K562 (cell line): ENCODE results near the gene ZSCAN32. TPM values are rescaled to one million over a fixed set of nuclear protein-coding genes. Genes with fewer than 3 reads are reported as not detected.

Experiments used
- CCNT2 ChIP-seq: IDR thresholded peaks from 2 replicates; pipeline ENCODE4 v1.6.1; 2011; ENCODE audit warnings: borderline replicate concordance, low read depth, mild to moderate bottlenecking, moderate library complexity, mixed read lengths, low read length; ENCODE audit not compliant: insufficient read length; ENCODE audit errors: extremely low read depth
- E2F3 ChIP-seq: fragments of 250-450 bp; sonication (Bioruptor Pico); IDR thresholded peaks from 2 replicates; pipeline ENCODE4 v1.4.0; 2020; ENCODE audit warnings: mild to moderate bottlenecking
- KHSRP ChIP-seq: fragments of 450-650 bp; IDR thresholded peaks from 2 replicates; pipeline ENCODE4 v1.6.1; 2017
- MEF2D ChIP-seq: conservative IDR thresholded peaks from 2 replicates; pipeline ENCODE4 v1.6.1; 2016; ENCODE audit warnings: low read depth, missing genetic modification characterization, missing compliant biosample characterization
- NR2F6 ChIP-seq: fragments of 450-650 bp; formaldehyde crosslinking; IDR thresholded peaks from 2 replicates; pipeline ENCODE4 v1.4.0; 2020; ENCODE audit warnings: mild to moderate bottlenecking
- PPARD ChIP-seq: fragments of 250-450 bp; sonication (Bioruptor Pico); IDR thresholded peaks from 2 replicates; pipeline ENCODE4 v1.8.0; 2022; ENCODE audit warnings: inconsistent platforms, mild to moderate bottlenecking, moderate library complexity
- SMAD4 ChIP-seq: fragments of 250-450 bp; sonication (Bioruptor Pico); conservative IDR thresholded peaks from 2 replicates; pipeline ENCODE4 v1.8.0; 2021; ENCODE audit warnings: inconsistent platforms, mild to moderate bottlenecking, moderate library complexity
- ZKSCAN8 ChIP-seq: fragments of 200-800 bp; sonication (Bioruptor generic); IDR thresholded peaks from 2 replicates; pipeline ENCODE4 v1.6.1; 2016; ENCODE audit warnings: missing genetic modification characterization, missing compliant biosample characterization
- ZNF224 ChIP-seq: sonication (generic); formaldehyde crosslinking; IDR thresholded peaks from 2 replicates; pipeline ENCODE4 v1.8.0; 2022; ENCODE audit warnings: mild to moderate bottlenecking, missing genetic modification reagents
- ZNF445 ChIP-seq: fragments of 250-450 bp; sonication (Bioruptor Pico); IDR thresholded peaks from 2 replicates; pipeline ENCODE4 v1.4.0; 2020; ENCODE audit warnings: low read depth, mild to moderate bottlenecking, moderate library complexity
- ZNF57 ChIP-seq: fragments of 450-650 bp; formaldehyde crosslinking; IDR thresholded peaks from 2 replicates; pipeline ENCODE4 v1.4.0; 2020; ENCODE audit warnings: mild to moderate bottlenecking, moderate library complexity
- polyA plus RNA-seq, 8 experiments: library from polyadenylated mRNA; depleted of rRNA in 4 of 8; stranded (reverse) in 5 of 8; unstranded in 3 of 8; fragments of >200 nt; fragmentation: Nextera tagmentation in 2 of 8; fragmentation: Illumina TruSeq in 1 of 8; extraction: Ambion mirVana in 2 of 8; extraction: Trizol in 1 of 8; gene quantifications; 2 replicates each; pipeline versions ENCODE4 v1.2.1 to v1.2.3, GENCODE V29; 2011 to 2014; ENCODE audit warnings: inconsistent platforms in 1 of 8, missing spikeins in 1 of 8
- total RNA-seq, 7 experiments: library from RNA; depleted of rRNA in 6 of 7; stranded (reverse); fragments of >200 nt in 6 of 7; fragmentation: Illumina TruSeq in 2 of 7; extraction: Trizol in 2 of 7; gene quantifications; 2 replicates each; pipeline versions ENCODE4 v1.2.1 to v1.2.3, GENCODE V29; 2011 to 2021; ENCODE audit warnings: low replicate concordance in 1 of 7
- TF ChIP-seq, protein P1 (sequence below): sonication (generic); formaldehyde crosslinking; IDR thresholded peaks from 2 replicates; pipeline ENCODE4 v1.4.0; 2020; ENCODE audit warnings: mild to moderate bottlenecking, missing genetic modification reagents
- TF ChIP-seq, protein P2 (sequence below): sonication (generic); formaldehyde crosslinking; IDR thresholded peaks from 2 replicates; pipeline ENCODE4 v1.8.1; 2023; ENCODE audit warnings: mild to moderate bottlenecking, missing genetic modification reagents
- TF ChIP-seq, protein P3 (sequence below): fragments of 450-650 bp; IDR thresholded peaks from 2 replicates; pipeline ENCODE4 v1.7.1; 2018; ENCODE audit warnings: mild to moderate bottlenecking, low read depth; ENCODE audit not compliant: partially characterized antibody
- TF ChIP-seq, protein P4 (sequence below): sonication (generic); formaldehyde crosslinking; IDR thresholded peaks from 2 replicates; pipeline ENCODE4 v1.8.1; 2023; ENCODE audit warnings: mild to moderate bottlenecking, missing genetic modification reagents
- TF ChIP-seq, protein P5 (sequence below): fragments of 450-650 bp; formaldehyde crosslinking; IDR thresholded peaks from 2 replicates; pipeline ENCODE4 v1.4.0; 2020; ENCODE audit warnings: mild to moderate bottlenecking, moderate library complexity
- TF ChIP-seq, protein P6 (sequence below): sonication (generic); formaldehyde crosslinking; IDR thresholded peaks from 2 replicates; pipeline ENCODE4 v1.8.1; 2022; ENCODE audit warnings: missing genetic modification reagents

ZSCAN32 gene
- total and polyA plus RNA-seq, 9 of the 15 experiments (the other 6 are each of a cell fraction or from before 2014, with no cell fraction given) = 16.0 to 29.4 (median 19.2) TPM

DNA sequence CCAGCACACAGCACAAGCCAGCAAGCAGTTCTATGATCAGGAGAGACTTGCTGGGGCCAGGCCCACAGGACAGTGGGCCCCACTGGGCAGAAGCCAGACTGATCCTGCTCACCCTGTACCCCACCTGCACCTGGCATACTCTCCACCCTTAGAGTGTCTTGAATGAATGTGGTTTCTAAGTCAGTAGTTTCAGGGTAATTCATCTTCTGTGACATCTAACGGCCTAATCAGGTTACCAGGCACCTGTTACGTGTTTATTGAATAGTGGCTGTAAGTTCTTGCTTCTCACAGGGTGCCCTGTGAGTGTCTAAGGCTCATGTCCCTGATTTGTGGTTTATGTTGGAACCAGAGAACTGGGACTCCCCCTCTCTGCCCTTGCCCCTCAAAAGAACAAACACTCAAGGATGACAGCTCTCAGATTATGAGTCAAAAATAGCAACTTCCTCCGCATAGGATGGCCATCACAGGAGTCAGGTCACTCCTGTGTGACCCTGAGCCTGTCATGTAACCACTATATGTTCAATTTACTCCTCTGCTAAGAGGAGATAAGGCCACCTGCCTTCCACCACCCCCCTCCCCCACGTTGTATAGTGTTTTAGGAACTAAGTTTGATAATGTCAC is 52.1 kb downstream of the ZSCAN32 start (continued):
- TF ChIP-seq, protein P1, sequence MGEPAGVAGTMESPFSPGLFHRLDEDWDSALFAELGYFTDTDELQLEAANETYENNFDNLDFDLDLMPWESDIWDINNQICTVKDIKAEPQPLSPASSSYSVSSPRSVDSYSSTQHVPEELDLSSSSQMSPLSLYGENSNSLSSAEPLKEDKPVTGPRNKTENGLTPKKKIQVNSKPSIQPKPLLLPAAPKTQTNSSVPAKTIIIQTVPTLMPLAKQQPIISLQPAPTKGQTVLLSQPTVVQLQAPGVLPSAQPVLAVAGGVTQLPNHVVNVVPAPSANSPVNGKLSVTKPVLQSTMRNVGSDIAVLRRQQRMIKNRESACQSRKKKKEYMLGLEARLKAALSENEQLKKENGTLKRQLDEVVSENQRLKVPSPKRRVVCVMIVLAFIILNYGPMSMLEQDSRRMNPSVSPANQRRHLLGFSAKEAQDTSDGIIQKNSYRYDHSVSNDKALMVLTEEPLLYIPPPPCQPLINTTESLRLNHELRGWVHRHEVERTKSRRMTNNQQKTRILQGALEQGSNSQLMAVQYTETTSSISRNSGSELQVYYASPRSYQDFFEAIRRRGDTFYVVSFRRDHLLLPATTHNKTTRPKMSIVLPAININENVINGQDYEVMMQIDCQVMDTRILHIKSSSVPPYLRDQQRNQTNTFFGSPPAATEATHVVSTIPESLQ (CRISPR knock-in tag) = no peak
- peak; percentile 62; the same call in 1 of the 2 replicates for TF ChIP-seq KHSRP
- TF ChIP-seq, protein P2, sequence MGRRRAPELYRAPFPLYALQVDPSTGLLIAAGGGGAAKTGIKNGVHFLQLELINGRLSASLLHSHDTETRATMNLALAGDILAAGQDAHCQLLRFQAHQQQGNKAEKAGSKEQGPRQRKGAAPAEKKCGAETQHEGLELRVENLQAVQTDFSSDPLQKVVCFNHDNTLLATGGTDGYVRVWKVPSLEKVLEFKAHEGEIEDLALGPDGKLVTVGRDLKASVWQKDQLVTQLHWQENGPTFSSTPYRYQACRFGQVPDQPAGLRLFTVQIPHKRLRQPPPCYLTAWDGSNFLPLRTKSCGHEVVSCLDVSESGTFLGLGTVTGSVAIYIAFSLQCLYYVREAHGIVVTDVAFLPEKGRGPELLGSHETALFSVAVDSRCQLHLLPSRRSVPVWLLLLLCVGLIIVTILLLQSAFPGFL (CRISPR knock-in tag) = no peak
- TF ChIP-seq PPARD (CRISPR knock-in tag) = no peak
- no peak for TF ChIP-seq CCNT2
- TF ChIP-seq, protein P3, sequence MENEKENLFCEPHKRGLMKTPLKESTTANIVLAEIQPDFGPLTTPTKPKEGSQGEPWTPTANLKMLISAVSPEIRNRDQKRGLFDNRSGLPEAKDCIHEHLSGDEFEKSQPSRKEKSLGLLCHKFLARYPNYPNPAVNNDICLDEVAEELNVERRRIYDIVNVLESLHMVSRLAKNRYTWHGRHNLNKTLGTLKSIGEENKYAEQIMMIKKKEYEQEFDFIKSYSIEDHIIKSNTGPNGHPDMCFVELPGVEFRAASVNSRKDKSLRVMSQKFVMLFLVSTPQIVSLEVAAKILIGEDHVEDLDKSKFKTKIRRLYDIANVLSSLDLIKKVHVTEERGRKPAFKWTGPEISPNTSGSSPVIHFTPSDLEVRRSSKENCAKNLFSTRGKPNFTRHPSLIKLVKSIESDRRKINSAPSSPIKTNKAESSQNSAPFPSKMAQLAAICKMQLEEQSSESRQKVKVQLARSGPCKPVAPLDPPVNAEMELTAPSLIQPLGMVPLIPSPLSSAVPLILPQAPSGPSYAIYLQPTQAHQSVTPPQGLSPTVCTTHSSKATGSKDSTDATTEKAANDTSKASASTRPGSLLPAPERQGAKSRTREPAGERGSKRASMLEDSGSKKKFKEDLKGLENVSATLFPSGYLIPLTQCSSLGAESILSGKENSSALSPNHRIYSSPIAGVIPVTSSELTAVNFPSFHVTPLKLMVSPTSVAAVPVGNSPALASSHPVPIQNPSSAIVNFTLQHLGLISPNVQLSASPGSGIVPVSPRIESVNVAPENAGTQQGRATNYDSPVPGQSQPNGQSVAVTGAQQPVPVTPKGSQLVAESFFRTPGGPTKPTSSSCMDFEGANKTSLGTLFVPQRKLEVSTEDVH = peak; percentile 72
- TF ChIP-seq SMAD4 (CRISPR knock-in tag) = peak; percentile 78
- TF ChIP-seq, protein P4, sequence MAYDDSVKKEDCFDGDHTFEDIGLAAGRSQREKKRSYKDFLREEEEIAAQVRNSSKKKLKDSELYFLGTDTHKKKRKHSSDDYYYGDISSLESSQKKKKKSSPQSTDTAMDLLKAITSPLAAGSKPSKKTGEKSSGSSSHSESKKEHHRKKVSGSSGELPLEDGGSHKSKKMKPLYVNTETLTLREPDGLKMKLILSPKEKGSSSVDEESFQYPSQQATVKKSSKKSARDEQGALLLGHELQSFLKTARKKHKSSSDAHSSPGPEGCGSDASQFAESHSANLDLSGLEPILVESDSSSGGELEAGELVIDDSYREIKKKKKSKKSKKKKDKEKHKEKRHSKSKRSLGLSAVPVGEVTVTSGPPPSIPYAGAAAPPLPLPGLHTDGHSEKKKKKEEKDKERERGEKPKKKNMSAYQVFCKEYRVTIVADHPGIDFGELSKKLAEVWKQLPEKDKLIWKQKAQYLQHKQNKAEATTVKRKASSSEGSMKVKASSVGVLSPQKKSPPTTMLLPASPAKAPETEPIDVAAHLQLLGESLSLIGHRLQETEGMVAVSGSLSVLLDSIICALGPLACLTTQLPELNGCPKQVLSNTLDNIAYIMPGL (CRISPR knock-in tag) = no peak
- TF ChIP-seq MEF2D = peak; percentile 99
- TF ChIP-seq, protein P5, sequence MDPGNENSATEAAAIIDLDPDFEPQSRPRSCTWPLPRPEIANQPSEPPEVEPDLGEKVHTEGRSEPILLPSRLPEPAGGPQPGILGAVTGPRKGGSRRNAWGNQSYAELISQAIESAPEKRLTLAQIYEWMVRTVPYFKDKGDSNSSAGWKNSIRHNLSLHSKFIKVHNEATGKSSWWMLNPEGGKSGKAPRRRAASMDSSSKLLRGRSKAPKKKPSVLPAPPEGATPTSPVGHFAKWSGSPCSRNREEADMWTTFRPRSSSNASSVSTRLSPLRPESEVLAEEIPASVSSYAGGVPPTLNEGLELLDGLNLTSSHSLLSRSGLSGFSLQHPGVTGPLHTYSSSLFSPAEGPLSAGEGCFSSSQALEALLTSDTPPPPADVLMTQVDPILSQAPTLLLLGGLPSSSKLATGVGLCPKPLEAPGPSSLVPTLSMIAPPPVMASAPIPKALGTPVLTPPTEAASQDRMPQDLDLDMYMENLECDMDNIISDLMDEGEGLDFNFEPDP (CRISPR knock-in tag) = no peak
- TF ChIP-seq ZNF224 (CRISPR knock-in tag) = no peak
- no peak for TF ChIP-seq E2F3 (CRISPR knock-in tag)
- TF ChIP-seq, protein P6, sequence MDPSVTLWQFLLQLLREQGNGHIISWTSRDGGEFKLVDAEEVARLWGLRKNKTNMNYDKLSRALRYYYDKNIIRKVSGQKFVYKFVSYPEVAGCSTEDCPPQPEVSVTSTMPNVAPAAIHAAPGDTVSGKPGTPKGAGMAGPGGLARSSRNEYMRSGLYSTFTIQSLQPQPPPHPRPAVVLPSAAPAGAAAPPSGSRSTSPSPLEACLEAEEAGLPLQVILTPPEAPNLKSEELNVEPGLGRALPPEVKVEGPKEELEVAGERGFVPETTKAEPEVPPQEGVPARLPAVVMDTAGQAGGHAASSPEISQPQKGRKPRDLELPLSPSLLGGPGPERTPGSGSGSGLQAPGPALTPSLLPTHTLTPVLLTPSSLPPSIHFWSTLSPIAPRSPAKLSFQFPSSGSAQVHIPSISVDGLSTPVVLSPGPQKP (CRISPR knock-in tag) = no peak
- TF ChIP-seq ZNF445 (CRISPR knock-in tag) = no peak
- no peak for TF ChIP-seq NR2F6 (CRISPR knock-in tag)
- no peak for TF ChIP-seq ZNF57 (CRISPR knock-in tag)
- TF ChIP-seq ZKSCAN8 (CRISPR knock-in tag) = no peak
